ENCODE measurements around the gene YTHDF1.
"Not testable (repeated sequence)": the region's sequence is repeated elsewhere in the genome, so short reads cannot be mapped to it uniquely, and the experiment has no call there.

YTHDF1 gene

DNA sequence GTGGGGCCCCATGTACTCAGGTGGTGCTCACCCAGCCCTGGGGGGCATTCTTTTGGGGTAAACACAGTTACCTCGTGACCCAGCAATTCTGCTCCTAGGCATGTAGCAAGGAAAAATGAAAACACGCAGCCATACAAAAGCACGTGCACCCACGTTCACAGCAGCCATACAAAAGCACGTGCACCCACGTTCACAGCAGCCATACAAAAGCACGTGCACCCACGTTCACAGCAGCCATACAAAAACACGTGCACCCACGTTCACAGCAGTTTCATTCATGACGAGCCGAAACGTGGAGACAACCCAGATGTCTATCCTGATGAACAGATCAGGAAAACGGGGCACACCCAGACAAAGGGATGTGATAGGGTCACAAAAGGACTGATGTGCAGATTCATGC, 57.1 kb downstream of the YTHDF1 start:
- TF ChIP-seq ISL1 (CRISPR knock-in tag; IDR thresholded peaks at IDR 0.05) (no peak), SNAI2 (CRISPR knock-in tag; IDR thresholded peaks at IDR 0.05) (no peak), CSDC2 (CRISPR knock-in tag; IDR thresholded peaks at IDR 0.05) (no peak), PATZ1 (CRISPR knock-in tag; IDR thresholded peaks at IDR 0.05; ENCODE audit: borderline replicate concordance) (no peak), ARNTL (CRISPR knock-in tag; IDR thresholded peaks at IDR 0.05; ENCODE audit: borderline replicate concordance, low read depth) (no peak), ZNF565 (CRISPR knock-in tag; conservative IDR thresholded peaks at IDR 0.05; ENCODE audit: low read depth) (no peak), ZC3H10 (CRISPR knock-in tag; IDR thresholded peaks at IDR 0.05) (no peak), PPARA (CRISPR knock-in tag; IDR thresholded peaks at IDR 0.05; ENCODE audit: borderline replicate concordance) (no peak), TCF4 (CRISPR knock-in tag; IDR thresholded peaks at IDR 0.05; ENCODE audit: borderline replicate concordance) (no peak), ESRRG (CRISPR knock-in tag; IDR thresholded peaks at IDR 0.05) (no peak), ZFP30 (CRISPR knock-in tag; IDR thresholded peaks at IDR 0.05) (no peak)
- TF ChIP-seq, protein P1, sequence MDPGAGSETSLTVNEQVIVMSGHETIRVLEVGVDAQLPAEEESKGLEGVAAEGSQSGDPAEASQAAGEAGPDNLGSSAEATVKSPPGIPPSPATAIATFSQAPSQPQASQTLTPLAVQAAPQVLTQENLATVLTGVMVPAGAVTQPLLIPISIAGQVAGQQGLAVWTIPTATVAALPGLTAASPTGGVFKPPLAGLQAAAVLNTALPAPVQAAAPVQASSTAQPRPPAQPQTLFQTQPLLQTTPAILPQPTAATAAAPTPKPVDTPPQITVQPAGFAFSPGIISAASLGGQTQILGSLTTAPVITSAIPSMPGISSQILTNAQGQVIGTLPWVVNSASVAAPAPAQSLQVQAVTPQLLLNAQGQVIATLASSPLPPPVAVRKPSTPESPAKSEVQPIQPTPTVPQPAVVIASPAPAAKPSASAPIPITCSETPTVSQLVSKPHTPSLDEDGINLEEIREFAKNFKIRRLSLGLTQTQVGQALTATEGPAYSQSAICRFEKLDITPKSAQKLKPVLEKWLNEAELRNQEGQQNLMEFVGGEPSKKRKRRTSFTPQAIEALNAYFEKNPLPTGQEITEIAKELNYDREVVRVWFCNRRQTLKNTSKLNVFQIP (CRISPR knock-in tag; IDR thresholded peaks at IDR 0.05; ENCODE audit: borderline replicate concordance, low read depth): no peak
- TF ChIP-seq, protein P2, sequence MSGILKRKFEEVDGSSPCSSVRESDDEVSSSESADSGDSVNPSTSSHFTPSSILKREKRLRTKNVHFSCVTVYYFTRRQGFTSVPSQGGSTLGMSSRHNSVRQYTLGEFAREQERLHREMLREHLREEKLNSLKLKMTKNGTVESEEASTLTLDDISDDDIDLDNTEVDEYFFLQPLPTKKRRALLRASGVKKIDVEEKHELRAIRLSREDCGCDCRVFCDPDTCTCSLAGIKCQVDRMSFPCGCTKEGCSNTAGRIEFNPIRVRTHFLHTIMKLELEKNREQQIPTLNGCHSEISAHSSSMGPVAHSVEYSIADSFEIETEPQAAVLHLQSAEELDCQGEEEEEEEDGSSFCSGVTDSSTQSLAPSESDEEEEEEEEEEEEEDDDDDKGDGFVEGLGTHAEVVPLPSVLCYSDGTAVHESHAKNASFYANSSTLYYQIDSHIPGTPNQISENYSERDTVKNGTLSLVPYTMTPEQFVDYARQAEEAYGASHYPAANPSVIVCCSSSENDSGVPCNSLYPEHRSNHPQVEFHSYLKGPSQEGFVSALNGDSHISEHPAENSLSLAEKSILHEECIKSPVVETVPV (CRISPR knock-in tag; IDR thresholded peaks at IDR 0.05): no peak
- no peak for ATAC-seq

GRCh38 chr20:63158352-63158751, 57.6 kb downstream of the YTHDF1 start:
- TF ChIP-seq CREB5 (CRISPR knock-in tag; IDR thresholded peaks at IDR 0.05; ENCODE audit: low read depth): no peak
- TF ChIP-seq RARB (CRISPR knock-in tag; IDR thresholded peaks at IDR 0.05): no peak
- TF ChIP-seq, protein P1 (CRISPR knock-in tag; IDR thresholded peaks at IDR 0.05; ENCODE audit: borderline replicate concordance, low read depth): no peak
- no peak for TF ChIP-seq ZNF8 (CRISPR knock-in tag; IDR thresholded peaks at IDR 0.05)
- no peak for TF ChIP-seq TCF4 (CRISPR knock-in tag; IDR thresholded peaks at IDR 0.05; ENCODE audit: borderline replicate concordance)
- no peak for TF ChIP-seq TSHZ2 (CRISPR knock-in tag; IDR thresholded peaks at IDR 0.05)
- TF ChIP-seq ARNTL (CRISPR knock-in tag; IDR thresholded peaks at IDR 0.05; ENCODE audit: borderline replicate concordance, low read depth): no peak
- no peak for TF ChIP-seq GLIS3 (CRISPR knock-in tag; IDR thresholded peaks at IDR 0.05)
- TF ChIP-seq, protein P2 (CRISPR knock-in tag; IDR thresholded peaks at IDR 0.05): no peak
- TF ChIP-seq PPARA (CRISPR knock-in tag; IDR thresholded peaks at IDR 0.05; ENCODE audit: borderline replicate concordance): no peak
- no peak for TF ChIP-seq ISL1 (CRISPR knock-in tag; IDR thresholded peaks at IDR 0.05)
- TF ChIP-seq ZFP30 (CRISPR knock-in tag; IDR thresholded peaks at IDR 0.05): no peak
- no peak for TF ChIP-seq TOX (CRISPR knock-in tag; IDR thresholded peaks at IDR 0.05; ENCODE audit: borderline replicate concordance)
- no peak for TF ChIP-seq SNAI2 (CRISPR knock-in tag; IDR thresholded peaks at IDR 0.05)
- no peak for TF ChIP-seq ZNF565 (CRISPR knock-in tag; conservative IDR thresholded peaks at IDR 0.05; ENCODE audit: low read depth)
- TF ChIP-seq BACH2 (CRISPR knock-in tag; IDR thresholded peaks at IDR 0.05; ENCODE audit: borderline replicate concordance): no peak
- ATAC-seq: no peak

DNA sequence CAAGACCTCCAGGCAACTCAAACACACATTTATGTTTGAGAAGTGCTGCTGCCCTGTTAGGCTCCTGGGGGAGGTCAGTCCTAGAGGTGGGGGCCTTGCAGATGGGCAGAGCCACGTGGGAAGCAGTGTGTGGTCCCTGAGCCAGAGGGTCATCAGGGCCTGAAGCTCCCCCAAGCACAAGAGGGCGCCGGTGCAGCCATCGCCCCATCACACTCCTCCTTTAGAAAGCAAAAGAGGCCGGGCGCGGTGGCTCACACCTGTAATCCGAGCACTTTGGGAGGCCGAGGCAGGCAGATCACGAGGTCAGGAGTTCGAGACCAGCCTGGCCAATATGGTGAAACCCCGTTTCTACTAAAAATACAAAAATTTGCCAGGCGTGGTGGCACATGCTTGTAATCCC, 58.5 kb downstream of the YTHDF1 start:
- ATAC-seq: not testable (repeated sequence)
